ENCODE data around the gene GPR17.

- no peak for TF ChIP-seq EZH2 (IDR thresholded peaks at IDR 0.05; ENCODE audit: low read length, missing control alignments)
- no peak for TF ChIP-seq CTCF (conservative IDR thresholded peaks at IDR 0.05 in 1 of 2, IDR thresholded peaks at IDR 0.05 in 1 of 2; ENCODE audit: low read depth in 1 of 2, low read length in 2 of 2)
These were observed 23.1 kb downstream of the GPR17 start for GRCh38 chr2:127669056-127669455.
